Peyer's patch (tissue), 4 donors: ENCODE measurements around the gene USP24. TPM values are rescaled to one million over a fixed set of nuclear protein-coding genes. Genes with fewer than 3 reads are reported as not detected.

ENCODE experiments used
- DNase-seq, 3 donors: peaks; one replicate each; pipeline ENCODE4 v3.0.0-alpha.2; 2017 to 2019
- H3K27ac ChIP-seq, 4 donors: fragments of 200-600 bp; sonication (generic); one replicate each; pipeline ENCODE4 v1.5.1; 2016 to 2019
- H3K27me3 ChIP-seq, 2 donors: fragments of 200-600 bp; sonication (generic); one replicate each; pipeline ENCODE4 v1.5.1; 2019
- H3K36me3 ChIP-seq, 3 donors: fragments of 200-600 bp; sonication (generic); one replicate each; pipeline ENCODE4 v1.5.1; 2016 to 2019
- H3K4me1 ChIP-seq, 4 donors: fragments of 200-600 bp; sonication (generic); one replicate each; pipeline ENCODE4 v1.5.1; 2016 to 2019
- H3K4me3 ChIP-seq, 4 donors: fragments of 200-600 bp; sonication (generic); 1 replicate in 3 of 4; 2 replicates in 1 of 4; pipeline ENCODE4 v1.5.1; 2016 to 2019; ENCODE audit warnings: mild to moderate bottlenecking in 1 of 4
- H3K9me3 ChIP-seq, 4 donors: fragments of 200-600 bp; sonication (generic); one replicate each; pipeline ENCODE4 v1.5.1; 2016 to 2019; ENCODE audit warnings: mild to moderate bottlenecking in 1 of 4
- POLR2A ChIP-seq, 2 donors: fragments of 450-650 bp; IDR thresholded peaks; one replicate each; pipeline ENCODE4 v1.5.1; 2017; ENCODE audit warnings: antibody characterized with exemption in 2 of 2, mild to moderate bottlenecking in 2 of 2, moderate library complexity in 2 of 2
- total RNA-seq, 4 donors: library from RNA; depleted of rRNA; stranded (reverse); fragments of >200 nt; gene quantifications; one replicate each; pipeline ENCODE4 v1.1.0, GENCODE V29; 2016
- TF ChIP-seq, protein P1 (sequence below), 6 experiments: fragments of 450-650 bp in 4 of 6; fragments of 200-600 bp in 2 of 6; sonication (generic) in 1 of 6; IDR thresholded peaks; one replicate each; pipeline ENCODE4 v1.5.1; 2017 to 2019; ENCODE audit warnings: antibody characterized with exemption in 6 of 6, mild to moderate bottlenecking in 3 of 6, moderate library complexity in 1 of 6

The USP24 gene
- total RNA-seq, result 100 to 1,000 TPM in 1 of 4 donors, 10 to 100 TPM in 3; 37.1 to 130 (median 47.0) TPM

DNA sequence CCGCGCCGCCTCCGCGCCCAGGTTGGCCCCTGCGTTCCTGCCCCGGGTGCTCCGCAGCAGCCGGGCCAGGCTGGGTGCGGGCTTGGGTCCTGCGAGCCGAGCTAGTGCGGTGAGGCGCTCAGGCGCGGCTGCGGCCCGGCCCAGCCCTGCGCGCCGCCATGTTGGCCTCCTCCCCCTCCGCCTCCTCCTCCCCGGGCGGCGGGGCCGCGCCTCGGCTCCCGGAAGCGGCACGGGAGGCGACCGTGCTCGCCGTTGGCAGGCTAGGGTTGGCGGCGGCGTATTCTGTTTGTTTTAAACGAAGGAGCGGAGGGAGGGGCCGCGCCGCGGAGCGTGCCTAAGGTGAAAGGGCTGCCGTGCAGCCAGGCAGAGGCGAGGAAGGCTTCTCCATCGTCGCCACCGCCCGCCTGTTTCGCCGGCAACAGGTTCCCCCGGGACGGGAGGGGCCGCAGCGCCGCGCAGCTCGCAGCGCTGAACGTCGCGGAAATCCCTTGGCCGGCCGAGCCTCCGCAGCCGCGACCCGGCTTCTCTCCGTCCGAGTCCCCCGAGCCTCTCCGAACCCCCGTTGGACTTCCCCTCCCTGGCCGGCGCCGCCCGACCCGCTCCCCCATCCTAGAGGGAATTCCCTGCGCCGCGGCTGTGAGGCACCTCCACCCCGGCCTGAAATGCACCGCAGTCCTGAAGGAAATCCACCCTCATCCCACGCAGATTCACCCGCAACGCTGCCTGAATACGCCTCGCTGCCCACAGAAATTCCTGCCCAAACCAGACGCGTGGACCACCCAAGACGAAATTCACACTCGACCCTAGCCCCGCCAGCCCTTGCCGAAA is at the start of gene USP24:
TSS of gene USP24 (minus strand) at position 171 of the 828 bp plus-strand sequence. CDS start 251 bp downstream, outside the sequence.
- Histone ChIP-seq H3K36me3 (no peaks in the 10 kb centered on the region), H3K4me1 (peaks cover 0 to 53% (median 11%) of the 10 kb centered on the region in 4 donors), H3K9me3 (no peaks in the 10 kb centered on the region), H3K4me3 (peak within 1 kb of the TSS; percentile 79 to 98 (median 86)), H3K27ac (peak within 1 kb of the TSS; percentile 93 to 99 (median 97)), H3K27me3 (no peaks in the 10 kb centered on the region)
- TF ChIP-seq, protein P1, sequence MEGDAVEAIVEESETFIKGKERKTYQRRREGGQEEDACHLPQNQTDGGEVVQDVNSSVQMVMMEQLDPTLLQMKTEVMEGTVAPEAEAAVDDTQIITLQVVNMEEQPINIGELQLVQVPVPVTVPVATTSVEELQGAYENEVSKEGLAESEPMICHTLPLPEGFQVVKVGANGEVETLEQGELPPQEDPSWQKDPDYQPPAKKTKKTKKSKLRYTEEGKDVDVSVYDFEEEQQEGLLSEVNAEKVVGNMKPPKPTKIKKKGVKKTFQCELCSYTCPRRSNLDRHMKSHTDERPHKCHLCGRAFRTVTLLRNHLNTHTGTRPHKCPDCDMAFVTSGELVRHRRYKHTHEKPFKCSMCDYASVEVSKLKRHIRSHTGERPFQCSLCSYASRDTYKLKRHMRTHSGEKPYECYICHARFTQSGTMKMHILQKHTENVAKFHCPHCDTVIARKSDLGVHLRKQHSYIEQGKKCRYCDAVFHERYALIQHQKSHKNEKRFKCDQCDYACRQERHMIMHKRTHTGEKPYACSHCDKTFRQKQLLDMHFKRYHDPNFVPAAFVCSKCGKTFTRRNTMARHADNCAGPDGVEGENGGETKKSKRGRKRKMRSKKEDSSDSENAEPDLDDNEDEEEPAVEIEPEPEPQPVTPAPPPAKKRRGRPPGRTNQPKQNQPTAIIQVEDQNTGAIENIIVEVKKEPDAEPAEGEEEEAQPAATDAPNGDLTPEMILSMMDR (IDR thresholded peaks at IDR 0.05), result no peak
- peak; percentile 77 to 87 for TF ChIP-seq POLR2A (IDR thresholded peaks at IDR 0.05)
- peak; percentile 76 to 93 (median 91) for DNase-seq

GRCh38 chr1:55262822-55263221 is 47.7 kb upstream of the USP24 start:
- TF ChIP-seq, protein P1 (IDR thresholded peaks at IDR 0.05), result no peak
- TF ChIP-seq POLR2A (IDR thresholded peaks at IDR 0.05), result no peak

DNA sequence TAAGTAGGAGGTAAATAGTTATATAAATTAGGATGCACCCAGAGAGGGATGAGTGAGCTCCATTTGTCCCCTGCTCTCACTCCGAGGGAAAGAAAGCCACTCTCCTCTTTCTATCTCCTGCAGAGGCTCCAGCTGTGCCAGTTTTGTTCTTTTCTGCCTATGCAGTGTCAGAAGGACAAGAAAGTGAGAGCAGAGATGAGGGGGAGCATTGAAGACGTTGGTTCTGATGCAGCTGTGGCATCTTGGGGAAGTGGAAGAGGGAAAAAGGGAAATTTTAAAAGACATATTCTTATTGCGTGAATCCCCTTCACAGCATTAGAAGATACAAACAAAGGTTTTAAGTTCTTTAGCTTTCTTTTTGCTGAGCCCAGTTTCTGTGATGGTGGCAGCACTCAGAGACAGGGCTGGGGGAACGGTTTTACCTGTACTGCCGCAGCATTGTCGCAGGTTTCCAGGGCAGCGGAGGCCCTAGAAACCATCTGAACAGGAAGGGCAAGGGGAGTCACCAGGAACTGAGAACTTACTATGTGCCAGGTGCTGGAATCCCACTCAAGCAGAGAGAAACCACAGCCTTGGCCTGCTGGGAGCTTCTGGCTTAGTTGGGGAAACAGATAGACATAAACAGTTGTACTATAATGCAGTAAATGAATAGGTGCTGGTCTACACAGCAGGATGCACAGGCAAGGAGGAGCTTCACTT is 44.9 kb upstream of the USP24 start:
- Histone ChIP-seq H3K36me3 (no peaks in the 10 kb centered on the region), H3K4me1 (peaks cover 0 to 9% (median 2%) of the 10 kb centered on the region in 4 donors), H3K4me3 (no peak overlapping the region), H3K9me3 (no peaks in the 10 kb centered on the region), H3K27me3 (no peaks in the 10 kb centered on the region), H3K27ac (peak overlapping the region in 1 of 4 donors; percentile 63)
- TF ChIP-seq POLR2A (IDR thresholded peaks at IDR 0.05), result no peak
- TF ChIP-seq, protein P1 (IDR thresholded peaks at IDR 0.05), result no peak
- peak in 2 of 3 donors; percentile 76 to 78 for DNase-seq

More at GRCh38 chr1:55262822-55263221, 47.7 kb upstream of the USP24 start:
- Histone ChIP-seq H3K4me3 (no peak overlapping the region), H3K9me3 (no peaks in the 10 kb centered on the region), H3K4me1 (peaks cover 0 to 9% (median 2%) of the 10 kb centered on the region in 4 donors), H3K27ac (no peak overlapping the region), H3K36me3 (no peaks in the 10 kb centered on the region), H3K27me3 (no peaks in the 10 kb centered on the region)
- DNase-seq, result no peak

GRCh38 chr1:55257958-55258357 is 42.8 kb upstream of the USP24 start:
- Histone ChIP-seq H3K27me3 (no peaks in the 10 kb centered on the region), H3K9me3 (no peaks in the 10 kb centered on the region), H3K27ac (peak overlapping the region in 2 of 4 donors; percentile 44 to 63), H3K36me3 (no peaks in the 10 kb centered on the region), H3K4me1 (peaks cover 0 to 9% (median 2%) of the 10 kb centered on the region in 4 donors), H3K4me3 (no peak overlapping the region)
- TF ChIP-seq POLR2A (IDR thresholded peaks at IDR 0.05), result no peak
- TF ChIP-seq, protein P1 (IDR thresholded peaks at IDR 0.05), result no peak
- peak in 2 of 3 donors; percentile 71 to 86 for DNase-seq

DNA sequence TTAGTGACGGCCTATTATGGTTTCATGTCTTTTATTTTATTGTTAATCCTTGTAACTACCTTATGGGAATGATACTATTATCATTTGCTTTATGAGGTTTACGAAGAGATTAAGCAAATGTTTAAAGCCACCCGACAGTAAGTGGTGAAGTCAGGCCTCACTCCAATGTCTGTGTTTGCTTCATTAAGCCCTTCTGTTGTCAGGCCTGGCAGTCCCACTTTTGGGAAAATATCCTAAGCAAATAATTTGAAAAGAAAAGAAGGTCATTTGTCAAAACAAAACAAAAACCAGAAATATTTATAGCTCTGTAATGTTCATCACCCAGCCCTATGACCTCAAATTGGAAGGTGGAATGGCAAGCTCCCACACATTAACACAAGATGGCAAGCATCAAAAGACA is 40.7 kb upstream of the USP24 start:
- TF ChIP-seq POLR2A (IDR thresholded peaks at IDR 0.05), result no peak
- TF ChIP-seq, protein P1 (IDR thresholded peaks at IDR 0.05), result no peak
- H3K27ac ChIP-seq, result peak overlapping the region in 1 of 4 donors; percentile 69
- peaks cover 0 to 6% (median 2%) of the 10 kb centered on the region in 4 donors for H3K4me1 ChIP-seq
- DNase-seq, result no peak
- H3K9me3 ChIP-seq, result no peaks in the 10 kb centered on the region
- H3K36me3 ChIP-seq, result no peaks in the 10 kb centered on the region
- H3K4me3 ChIP-seq, result no peak overlapping the region
- H3K27me3 ChIP-seq, result no peaks in the 10 kb centered on the region
